Omental fat pad (tissue), 4 donors: ENCODE data around the gene STK17B. TPM values are rescaled to one million over a fixed set of nuclear protein-coding genes. Genes with fewer than 3 reads are reported as not detected.
"Not testable (repeated sequence)": the region's sequence is repeated elsewhere in the genome, so short reads cannot be mapped to it uniquely, and the experiment has no call there.

Experiments
- ATAC-seq: fragments of 150-250 bp; one replicate; pipeline ENCODE4 v1.9.1; 2016; ENCODE audit warnings: mild to moderate bottlenecking, moderate library complexity; ENCODE audit not compliant: low FRiP score
- DNase-seq: peaks from one replicate; pipeline ENCODE4 v3.0.0-alpha.2; 2019; ENCODE audit warnings: low spot score
- total RNA-seq, 4 donors: library from RNA; depleted of rRNA; stranded (reverse); fragments of >200 nt; gene quantifications; one replicate each; pipeline ENCODE4 v1.1.0, GENCODE V29; 2016
- TF ChIP-seq, protein P1 (sequence below), 3 donors: fragments of 450-650 bp; IDR thresholded peaks; one replicate each; pipeline ENCODE4 v1.5.1; 2016 to 2017; ENCODE audit warnings: antibody characterized with exemption in 3 of 3, mild to moderate bottlenecking in 3 of 3, moderate library complexity in 2 of 3

The STK17B gene
- total RNA-seq, 4 donors from 2014 or later: 39.2 to 89.9 (median 60.7) TPM

GRCh38 chr2:196096264-196096663, 75.1 kb downstream of the STK17B start:
- ATAC-seq (no peak), DNase-seq (no peak)
- TF ChIP-seq, protein P1, sequence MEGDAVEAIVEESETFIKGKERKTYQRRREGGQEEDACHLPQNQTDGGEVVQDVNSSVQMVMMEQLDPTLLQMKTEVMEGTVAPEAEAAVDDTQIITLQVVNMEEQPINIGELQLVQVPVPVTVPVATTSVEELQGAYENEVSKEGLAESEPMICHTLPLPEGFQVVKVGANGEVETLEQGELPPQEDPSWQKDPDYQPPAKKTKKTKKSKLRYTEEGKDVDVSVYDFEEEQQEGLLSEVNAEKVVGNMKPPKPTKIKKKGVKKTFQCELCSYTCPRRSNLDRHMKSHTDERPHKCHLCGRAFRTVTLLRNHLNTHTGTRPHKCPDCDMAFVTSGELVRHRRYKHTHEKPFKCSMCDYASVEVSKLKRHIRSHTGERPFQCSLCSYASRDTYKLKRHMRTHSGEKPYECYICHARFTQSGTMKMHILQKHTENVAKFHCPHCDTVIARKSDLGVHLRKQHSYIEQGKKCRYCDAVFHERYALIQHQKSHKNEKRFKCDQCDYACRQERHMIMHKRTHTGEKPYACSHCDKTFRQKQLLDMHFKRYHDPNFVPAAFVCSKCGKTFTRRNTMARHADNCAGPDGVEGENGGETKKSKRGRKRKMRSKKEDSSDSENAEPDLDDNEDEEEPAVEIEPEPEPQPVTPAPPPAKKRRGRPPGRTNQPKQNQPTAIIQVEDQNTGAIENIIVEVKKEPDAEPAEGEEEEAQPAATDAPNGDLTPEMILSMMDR (IDR thresholded peaks at IDR 0.05): no peak

- ATAC-seq, DNase-seq: not testable (repeated sequence)
Measured at GRCh38 chr2:196089448-196089847, 81.9 kb downstream of the STK17B start.

DNA sequence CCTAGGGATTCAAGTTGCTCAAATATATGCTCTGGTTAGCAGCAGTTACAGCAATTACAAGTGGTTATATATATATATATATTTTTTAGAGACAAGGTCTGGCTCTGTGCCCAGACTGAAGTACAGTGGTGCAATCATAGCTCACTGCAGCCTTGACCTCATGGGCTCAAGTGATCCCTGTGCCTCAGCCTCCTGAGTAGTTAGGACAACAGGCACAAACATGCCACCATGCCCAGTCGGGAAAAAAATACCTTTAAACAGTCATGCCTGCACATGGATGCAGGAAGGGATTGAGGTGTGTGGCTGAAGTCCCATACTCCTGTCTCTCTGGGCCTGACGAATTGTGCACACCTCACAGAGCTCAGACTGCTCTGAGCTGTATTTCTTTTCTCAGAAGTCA, 83.2 kb downstream of the STK17B start:
- TF ChIP-seq, protein P1 (IDR thresholded peaks at IDR 0.05): no peak
- ATAC-seq: no peak
- no peak for DNase-seq

DNA sequence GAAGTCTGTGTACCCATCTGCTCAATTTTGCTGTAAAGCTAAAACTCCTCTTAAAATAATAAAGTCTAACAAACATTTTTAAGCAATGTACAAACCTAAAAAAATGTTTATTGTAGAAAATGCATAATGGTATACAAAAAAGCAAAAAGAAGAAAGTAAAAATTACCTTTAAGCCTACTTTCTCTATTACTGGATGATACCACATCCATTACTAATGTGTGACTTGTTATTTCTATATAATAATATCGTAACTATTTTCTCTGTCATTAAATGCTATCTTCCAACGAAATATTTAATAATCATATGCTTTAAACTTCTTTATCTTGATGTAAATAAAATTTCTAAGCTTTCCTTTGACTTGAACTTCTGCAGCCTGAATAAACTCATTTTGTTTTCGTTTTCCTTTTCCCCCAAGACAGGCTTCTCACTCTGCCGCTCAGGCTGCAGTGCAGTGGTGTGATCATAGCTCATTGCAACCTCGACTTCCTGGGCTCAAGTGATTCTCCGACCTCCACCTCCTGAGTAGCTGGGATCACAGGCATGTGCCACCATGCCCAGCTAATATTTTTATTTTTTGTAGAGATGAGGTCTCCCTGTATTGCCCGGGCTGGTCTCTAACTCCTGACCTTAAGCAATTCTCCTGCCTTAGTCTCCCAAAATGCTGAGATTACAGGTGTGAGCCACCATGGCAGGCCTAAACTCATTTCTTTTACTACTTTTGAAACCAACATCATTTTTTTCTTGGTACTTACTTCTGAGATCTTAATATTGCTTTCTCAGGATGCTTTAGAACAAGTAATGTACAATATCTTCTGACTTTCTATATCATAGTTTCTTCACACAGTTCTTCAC, 84.6 kb downstream of the STK17B start:
- ATAC-seq: no peak
- DNase-seq: no peak
- TF ChIP-seq, protein P1 (IDR thresholded peaks at IDR 0.05): no peak

DNA sequence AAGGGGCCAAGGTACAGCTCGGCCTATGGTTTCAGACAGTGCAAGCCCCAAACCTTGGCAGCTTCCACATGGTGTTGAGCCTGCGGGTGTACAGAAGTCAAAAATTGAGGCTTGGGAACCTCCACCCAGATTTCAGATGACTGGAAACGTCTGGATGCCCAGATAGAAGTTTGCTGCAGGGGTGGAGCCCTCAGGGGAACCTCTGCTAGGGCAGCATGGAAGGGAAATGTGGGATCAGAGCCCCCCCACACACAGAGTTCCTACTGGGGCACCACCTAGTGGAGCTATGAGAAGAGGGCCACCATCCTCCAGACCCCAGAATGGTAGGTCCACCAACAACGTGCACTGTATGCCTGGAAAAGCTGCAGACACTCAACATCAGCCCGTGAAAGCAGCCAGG, 87.8 kb downstream of the STK17B start:
- TF ChIP-seq, protein P1 (IDR thresholded peaks at IDR 0.05): no peak
- DNase-seq (no peak), ATAC-seq (no peak)

Other genes with a start within 250 kb of the STK17B start
- 1 to 10 TPM in 2 of 4 donors, under 1 TPM in 2; 0.16 to 3.6 (median 1.4) TPM for gene DNAH7, start 102.7 kb downstream of the STK17B start, total RNA-seq